Measurements from ENCODE around the gene PRKCB. TPM values are rescaled to one million over a fixed set of nuclear protein-coding genes. Genes with fewer than 3 reads are reported as not detected.
"Not testable (repeated sequence)": the region's sequence is repeated elsewhere in the genome, so short reads cannot be mapped to it uniquely, and the experiment has no call there.

Gene PRKCB
- total and polyA plus RNA-seq, 3 donors from 2014 or later, result 25.5 to 49.7 (median 26.6) TPM

DNA sequence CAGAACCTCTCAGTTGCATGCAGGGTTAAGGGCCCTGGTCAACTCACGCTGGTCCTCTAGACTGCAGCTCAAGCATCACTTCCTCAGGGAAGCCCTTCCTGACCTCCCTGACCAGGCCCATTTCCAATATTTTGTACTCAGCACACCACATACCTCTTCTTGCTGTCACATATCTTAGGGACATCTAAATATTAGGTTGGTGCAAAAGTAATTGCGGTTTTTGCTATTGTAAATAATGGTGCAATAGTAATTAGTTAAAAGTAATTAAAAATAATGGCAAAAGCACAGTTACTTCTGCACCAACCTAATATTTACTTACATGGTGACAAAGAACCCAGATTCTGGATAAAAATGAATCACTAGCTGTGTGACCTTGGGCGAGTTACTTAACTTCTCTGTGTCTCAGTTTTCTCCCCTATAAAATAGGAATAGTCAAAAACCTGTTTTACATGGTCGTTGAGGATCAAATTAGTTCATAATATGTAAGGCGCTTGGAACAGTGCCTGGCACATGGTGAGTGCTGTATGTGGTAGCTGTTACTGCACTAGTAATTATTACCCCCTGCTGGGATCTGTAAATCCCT, 177.4 kb downstream of the PRKCB start:
- H3K36me3 ChIP-seq (ENCODE audit: low read depth, missing control alignments), result no peaks in the 10 kb centered on the region
- H3K27ac ChIP-seq, result no peak overlapping the region
- no peaks in the 10 kb centered on the region for H3K9me3 ChIP-seq
- WGBS, 2 donors, result 90 to 92% methylated on average over 5 of the region's 5 CpGs
- no peaks in the 10 kb centered on the region for H3K27me3 ChIP-seq
- DNase-seq, result no peak
- intact Hi-C loops (cut with DNase I; ENCODE audit: low total_unique reads), result no loop called here
- no peak overlapping the region for H3K4me3 ChIP-seq
- no peaks in the 10 kb centered on the region for H3K4me1 ChIP-seq
- no peak for TF ChIP-seq POLR2A (IDR thresholded peaks at IDR 0.05)
- TF ChIP-seq, protein P1, sequence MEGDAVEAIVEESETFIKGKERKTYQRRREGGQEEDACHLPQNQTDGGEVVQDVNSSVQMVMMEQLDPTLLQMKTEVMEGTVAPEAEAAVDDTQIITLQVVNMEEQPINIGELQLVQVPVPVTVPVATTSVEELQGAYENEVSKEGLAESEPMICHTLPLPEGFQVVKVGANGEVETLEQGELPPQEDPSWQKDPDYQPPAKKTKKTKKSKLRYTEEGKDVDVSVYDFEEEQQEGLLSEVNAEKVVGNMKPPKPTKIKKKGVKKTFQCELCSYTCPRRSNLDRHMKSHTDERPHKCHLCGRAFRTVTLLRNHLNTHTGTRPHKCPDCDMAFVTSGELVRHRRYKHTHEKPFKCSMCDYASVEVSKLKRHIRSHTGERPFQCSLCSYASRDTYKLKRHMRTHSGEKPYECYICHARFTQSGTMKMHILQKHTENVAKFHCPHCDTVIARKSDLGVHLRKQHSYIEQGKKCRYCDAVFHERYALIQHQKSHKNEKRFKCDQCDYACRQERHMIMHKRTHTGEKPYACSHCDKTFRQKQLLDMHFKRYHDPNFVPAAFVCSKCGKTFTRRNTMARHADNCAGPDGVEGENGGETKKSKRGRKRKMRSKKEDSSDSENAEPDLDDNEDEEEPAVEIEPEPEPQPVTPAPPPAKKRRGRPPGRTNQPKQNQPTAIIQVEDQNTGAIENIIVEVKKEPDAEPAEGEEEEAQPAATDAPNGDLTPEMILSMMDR (IDR thresholded peaks at IDR 0.05), result no peak

DNA sequence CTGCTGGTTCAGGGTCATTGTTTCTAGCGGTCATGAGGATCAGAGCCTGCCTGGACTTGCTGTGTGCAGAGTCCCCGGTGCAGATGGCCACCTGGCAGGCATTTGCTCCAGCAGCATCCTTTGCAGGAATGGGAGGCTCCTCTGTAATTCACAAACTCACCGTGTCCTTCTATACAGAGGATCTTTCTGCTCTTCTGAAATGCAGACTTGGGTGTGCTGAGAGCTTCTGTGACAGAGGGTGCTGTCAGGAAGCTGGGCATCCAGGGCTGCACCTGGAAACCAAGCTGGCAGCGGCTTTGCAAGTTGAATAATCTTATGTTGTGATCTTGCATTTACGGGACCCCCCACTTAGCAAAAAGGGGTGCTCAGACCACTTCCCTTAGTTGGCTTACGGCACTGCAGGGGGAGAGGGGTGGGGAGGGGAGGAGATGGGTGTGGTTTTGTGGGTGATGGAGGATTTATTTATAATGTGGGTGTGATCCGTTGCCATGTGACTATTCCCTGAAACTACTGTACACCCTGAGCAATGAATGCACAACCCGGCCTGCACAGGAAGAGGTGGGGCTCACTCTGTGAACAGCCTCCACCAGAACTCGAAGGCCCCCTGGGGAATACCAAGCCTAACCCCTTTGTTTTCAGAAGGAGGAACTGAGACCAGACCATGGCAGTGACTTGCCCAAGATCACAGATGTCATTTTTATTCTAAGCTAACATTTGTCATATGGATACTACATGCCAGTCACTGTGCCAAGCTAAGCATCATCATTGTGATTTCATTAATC, 178.3 kb downstream of the PRKCB start:
- Histone ChIP-seq H3K27ac (no peak overlapping the region), H3K4me3 (no peak overlapping the region), H3K36me3 (ENCODE audit: low read depth, missing control alignments) (no peaks in the 10 kb centered on the region), H3K27me3 (no peaks in the 10 kb centered on the region), H3K4me1 (no peaks in the 10 kb centered on the region), H3K9me3 (no peaks in the 10 kb centered on the region)
- TF ChIP-seq, protein P1 (IDR thresholded peaks at IDR 0.05), result no peak
- TF ChIP-seq POLR2A (IDR thresholded peaks at IDR 0.05), result no peak
- intact Hi-C loops (cut with DNase I; ENCODE audit: low total_unique reads), result no loop called here
- no peak for DNase-seq
- 61 to 72% methylated on average over 8 to 9 of the region's 9 CpGs for WGBS, 2 donors

DNA sequence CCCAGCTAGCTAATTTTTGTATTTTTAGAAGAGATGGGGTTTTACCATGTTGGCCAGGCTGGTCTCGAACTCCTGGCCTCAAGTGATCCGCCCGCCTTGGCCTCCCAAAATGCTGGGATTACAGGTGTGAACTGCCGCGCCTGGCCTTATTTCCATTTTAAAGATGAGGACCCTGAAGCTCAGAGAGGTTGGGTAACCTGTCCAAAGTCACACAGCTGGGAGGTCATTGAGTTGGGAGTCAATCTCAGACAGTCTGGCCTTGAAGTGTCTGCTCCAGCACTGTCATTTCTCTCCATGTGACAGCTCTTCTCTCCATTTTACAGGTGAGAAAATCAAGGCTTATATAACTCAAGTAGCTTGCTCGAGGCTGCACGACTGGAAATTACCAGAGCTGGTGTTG, 179.2 kb downstream of the PRKCB start:
- H3K4me1 ChIP-seq; H3K36me3 ChIP-seq (ENCODE audit: low read depth, missing control alignments); H3K27ac ChIP-seq; H3K27me3 ChIP-seq; DNase-seq; H3K4me3 ChIP-seq; H3K9me3 ChIP-seq; intact Hi-C loops (cut with DNase I; ENCODE audit: low total_unique reads): not testable (repeated sequence)
- 90 to 95% methylated on average over 7 of the region's 7 CpGs for WGBS, 2 donors

DNA sequence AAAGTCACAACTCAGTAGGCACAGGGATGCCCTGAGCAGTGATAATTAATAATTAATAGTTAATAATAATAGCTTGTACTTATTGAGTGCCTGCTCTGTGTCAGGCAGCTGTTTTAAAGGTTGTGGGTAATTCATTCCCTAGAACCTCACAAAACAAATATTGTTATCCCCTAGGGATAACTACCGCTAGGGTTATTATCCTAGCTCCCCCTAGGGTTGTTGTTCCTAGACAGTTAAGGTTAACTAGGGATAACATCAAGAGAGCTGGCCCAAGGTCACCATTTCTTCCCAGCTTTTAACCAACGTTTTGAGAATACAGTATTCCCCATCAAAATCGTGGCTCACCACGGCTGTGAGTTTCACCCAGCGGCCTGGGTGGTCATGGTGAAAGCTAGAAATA, 180.1 kb downstream of the PRKCB start:
- Histone ChIP-seq H3K36me3 (ENCODE audit: low read depth, missing control alignments) (no peaks in the 10 kb centered on the region), H3K4me3 (no peak overlapping the region), H3K27me3 (no peaks in the 10 kb centered on the region), H3K27ac (no peak overlapping the region), H3K9me3 (no peaks in the 10 kb centered on the region), H3K4me1 (no peaks in the 10 kb centered on the region)
- intact Hi-C loops (cut with DNase I; ENCODE audit: low total_unique reads), result no loop called here
- no peak for TF ChIP-seq POLR2A (IDR thresholded peaks at IDR 0.05)
- TF ChIP-seq, protein P1 (IDR thresholded peaks at IDR 0.05), result no peak
- DNase-seq, result no peak
- 52 to 58% methylated on average over 5 of the region's 5 CpGs for WGBS, 2 donors

DNA sequence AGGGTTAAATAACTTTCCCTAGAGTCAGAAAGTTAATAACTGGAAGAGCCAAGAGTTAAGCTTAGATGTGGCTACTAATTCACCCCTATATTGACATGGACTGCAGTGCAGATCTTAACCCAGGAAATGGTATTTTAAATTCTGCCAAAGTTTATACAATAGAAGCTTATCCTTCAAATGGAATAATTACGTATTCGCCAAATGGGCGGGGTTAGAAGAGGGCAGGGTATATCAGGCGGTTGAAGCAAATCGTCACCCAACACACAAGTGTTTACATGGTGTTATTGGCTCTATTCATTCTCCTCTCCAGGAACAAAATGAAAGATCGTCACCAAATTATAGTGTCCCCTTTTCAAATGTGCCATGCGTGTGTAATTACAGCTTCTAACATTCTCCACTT, 182.7 kb downstream of the PRKCB start:
- Histone ChIP-seq H3K27ac (no peak overlapping the region), H3K9me3 (no peaks in the 10 kb centered on the region), H3K36me3 (ENCODE audit: low read depth, missing control alignments) (no peaks in the 10 kb centered on the region), H3K4me1 (no peaks in the 10 kb centered on the region), H3K4me3 (no peak overlapping the region), H3K27me3 (no peaks in the 10 kb centered on the region)
- no peak for DNase-seq
- TF ChIP-seq, protein P1 (IDR thresholded peaks at IDR 0.05), result no peak
- TF ChIP-seq POLR2A (IDR thresholded peaks at IDR 0.05), result no peak
- intact Hi-C loops (cut with DNase I; ENCODE audit: low total_unique reads), result no loop called here
- WGBS, 2 donors, result 70 to 77% methylated on average over 7 of the region's 7 CpGs

Data from testis (tissue), 3 donors.